GM21619 (cell line): ENCODE measurements around the gene CCND3.
A peak's percentile ranks its signal among the peaks of the same experiment; 100 is the strongest.
"Not testable (repeated sequence)": the region's sequence is repeated elsewhere in the genome, so short reads cannot be mapped to it uniquely, and the experiment has no call there.

ENCODE experiments used
- ATAC-seq: cut with Tn5 transposase; IDR thresholded peaks from one replicate; pipeline ENCODE4 v1.9.1; 2021; ENCODE audit not compliant: unreplicated experiment

Gene CCND3

DNA sequence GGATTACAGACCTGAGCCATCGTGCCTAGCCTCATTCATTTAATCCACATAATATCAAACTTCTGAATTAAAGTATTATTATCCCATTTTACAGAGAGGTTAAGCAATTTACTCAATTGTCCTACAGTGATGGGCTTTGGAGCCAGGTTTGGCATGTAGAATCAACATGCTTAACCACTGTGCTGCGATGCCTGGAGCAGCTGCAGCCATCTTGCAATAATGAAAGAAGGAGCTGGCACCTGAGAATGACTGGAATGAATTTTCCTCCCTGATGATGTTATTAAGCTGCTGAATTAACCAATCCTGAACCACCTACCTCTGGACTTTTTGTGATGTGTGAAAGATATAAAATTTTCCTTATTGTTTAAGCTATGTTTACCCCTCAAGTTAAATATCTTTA lies 13.1 kb upstream of the CCND3 start:
- ATAC-seq, result no peak

DNA sequence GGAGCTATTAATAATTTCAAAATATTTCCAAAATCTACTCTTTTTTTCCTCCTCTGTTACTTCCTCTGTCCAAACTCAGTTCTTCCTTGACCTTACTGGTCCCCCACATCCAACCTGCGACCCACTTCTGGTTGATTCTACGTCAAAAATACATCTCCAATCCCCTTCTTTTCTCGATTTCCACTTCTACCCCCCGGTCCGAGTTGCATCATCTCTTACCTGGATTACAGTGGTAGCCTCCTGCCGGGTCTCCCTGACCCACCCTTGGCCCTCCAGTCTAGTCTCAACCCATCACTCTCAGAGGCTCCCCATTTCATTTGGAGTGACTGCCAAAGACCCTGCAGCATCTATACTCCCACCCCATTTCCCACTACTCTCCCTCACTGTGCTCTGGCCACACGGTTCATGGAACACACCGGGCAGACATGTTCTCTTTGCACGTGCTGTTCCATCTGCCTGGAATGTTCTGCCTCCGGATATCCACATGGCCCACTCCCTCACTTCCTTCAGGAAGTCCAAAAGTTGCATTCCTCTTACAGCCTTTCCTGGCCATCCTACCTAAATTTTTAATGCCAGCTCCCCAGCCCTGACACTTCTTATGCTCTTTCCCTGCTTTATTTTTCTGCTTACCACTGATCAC lies 6.1 kb upstream of the CCND3 start:
- no peak for ATAC-seq

DNA sequence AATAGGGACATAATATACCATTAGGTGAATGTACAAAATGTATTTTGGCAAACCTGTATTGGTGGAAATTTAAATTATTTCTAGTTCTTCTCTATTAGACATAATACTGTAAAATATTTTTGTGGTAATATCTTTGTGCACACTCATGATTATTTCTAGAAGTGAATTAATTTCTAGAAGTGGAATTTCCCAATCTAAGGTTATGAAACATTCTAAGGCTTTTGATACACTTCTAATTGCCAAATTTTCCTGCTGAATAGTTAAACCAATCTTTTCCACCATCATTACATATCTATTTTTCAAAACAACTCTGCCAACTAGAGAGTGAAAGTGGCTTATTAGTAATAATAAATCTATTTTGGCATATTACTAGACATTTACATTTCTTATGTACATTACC lies 1.8 kb upstream of the CCND3 start:
- ATAC-seq, result no peak

DNA sequence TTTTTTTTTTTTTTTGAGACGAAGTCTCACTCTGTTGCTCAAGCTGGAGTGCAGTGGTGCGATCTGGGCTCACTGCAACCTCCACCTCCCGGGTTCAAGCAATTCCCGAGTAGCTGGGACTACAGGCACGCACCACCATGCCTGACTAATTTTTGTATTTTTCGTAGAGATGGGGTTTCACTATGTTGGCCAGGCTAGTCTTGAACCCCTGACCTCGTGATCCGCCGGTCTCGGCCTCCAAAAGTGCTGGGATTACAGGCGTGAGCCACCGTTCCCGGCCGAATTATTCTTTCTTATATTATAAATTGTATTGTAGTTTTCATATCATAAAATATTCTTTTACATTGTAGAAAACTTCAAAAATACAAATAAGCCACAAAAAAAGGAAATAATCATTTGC lies 1.3 kb upstream of the CCND3 start:
- not testable (repeated sequence) for ATAC-seq

DNA sequence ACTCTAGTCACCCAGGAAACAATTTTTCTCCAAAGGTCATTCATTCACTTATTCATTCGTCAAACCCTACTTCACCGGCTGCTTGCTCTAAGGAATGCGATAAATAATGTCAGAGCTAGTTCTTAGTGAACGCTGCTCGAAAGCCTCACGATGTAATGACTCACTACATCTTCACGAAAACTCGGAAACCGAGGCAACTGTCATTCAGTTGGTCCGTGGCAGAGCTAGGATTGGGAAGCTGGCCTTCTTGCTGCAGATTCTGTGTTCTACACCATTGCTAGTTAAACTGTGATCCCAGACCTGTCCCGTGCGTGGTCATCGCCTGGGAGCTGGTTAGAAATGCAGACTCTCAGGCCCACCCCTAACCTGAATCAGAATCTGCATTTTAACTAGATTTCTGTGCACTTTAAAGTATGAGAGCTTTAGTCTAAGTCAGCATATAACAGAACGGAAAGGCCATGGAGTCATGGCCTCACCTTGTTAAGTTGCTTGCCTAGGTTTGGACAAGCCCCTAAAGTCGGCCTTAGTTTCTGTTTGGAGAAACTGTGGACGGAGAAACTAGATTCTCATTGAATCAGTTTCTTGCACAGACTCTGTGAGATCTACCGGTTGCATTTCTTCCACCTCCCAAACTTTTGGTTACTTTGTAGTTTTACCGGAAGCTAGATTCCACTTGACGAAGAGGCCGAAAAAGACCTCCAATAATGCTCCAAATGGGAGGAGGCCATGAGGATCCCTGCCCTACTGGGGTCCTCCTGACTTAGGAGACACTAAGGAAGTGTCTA lies 651 bp upstream of the CCND3 start:
- ATAC-seq, result no peak

DNA sequence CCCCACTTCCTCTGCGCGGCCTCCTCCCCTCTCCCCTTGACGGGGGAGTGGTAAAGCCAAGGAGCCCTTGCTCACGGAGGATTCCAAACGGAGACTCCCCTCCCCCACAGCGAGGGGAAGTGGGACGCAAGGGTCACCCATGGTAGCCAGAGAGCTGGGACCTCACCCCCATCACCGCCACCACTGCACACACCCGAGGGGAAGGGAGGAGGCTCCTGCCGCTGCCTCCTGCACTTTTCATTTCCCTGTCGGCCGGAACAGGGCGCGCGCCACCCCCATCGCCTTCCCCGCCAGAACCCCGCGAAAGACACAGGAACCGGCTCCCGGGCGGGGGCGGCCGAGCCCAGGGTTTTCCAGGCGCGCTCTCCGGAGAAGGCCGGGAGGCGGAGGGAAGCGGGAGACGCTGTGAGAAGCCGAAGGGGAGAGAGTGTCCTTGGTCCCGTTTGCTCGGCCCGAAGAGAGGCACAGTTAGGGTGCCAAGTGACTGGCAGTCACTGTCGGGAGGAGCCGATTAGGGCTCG lies 789 bp downstream of the CCND3 start:
- no peak for ATAC-seq

DNA sequence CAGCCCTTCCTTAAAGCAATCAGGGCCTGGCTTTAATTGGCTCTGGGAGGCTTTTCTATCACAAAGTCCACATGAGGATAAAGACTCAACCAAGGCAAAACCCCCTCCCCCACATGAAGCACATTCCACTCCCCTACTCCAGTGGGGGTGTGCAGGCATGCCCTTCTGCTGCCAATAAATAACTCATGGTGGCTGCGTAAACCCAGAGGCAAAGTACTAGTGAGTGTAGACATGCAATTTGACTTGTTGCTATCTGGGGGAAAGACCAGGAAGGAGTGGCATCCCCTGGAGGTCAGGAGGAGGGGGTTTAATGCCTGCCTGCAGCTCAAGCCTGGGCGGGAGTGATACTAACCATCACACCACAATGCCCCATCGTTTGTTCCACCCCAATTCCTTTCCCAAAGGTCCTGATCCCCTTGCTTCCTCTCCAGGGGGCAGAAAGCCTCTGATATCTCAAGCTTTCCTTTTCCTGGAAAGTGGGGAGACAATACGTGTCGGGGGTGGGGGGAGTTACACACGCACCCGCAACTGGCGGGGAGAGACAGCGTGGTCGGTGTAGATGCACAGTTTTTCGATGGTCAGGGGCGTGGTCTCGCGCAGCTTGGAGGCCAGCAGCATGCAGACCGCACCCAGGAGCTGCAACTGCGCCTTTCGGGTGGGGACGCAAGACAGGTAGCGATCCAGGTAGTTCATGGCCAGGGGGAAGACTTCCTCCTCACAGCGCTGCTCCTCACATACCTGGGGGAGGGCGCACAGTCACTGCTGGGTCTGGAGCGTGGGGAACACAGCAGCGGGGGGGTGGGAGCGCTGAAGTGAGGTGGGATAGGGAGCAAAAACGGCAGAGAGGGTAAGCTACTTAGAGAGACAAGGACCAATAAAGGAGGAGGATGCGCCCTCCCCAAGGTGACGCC lies 1.5 kb downstream of the CCND3 start:
- no peak for ATAC-seq

DNA sequence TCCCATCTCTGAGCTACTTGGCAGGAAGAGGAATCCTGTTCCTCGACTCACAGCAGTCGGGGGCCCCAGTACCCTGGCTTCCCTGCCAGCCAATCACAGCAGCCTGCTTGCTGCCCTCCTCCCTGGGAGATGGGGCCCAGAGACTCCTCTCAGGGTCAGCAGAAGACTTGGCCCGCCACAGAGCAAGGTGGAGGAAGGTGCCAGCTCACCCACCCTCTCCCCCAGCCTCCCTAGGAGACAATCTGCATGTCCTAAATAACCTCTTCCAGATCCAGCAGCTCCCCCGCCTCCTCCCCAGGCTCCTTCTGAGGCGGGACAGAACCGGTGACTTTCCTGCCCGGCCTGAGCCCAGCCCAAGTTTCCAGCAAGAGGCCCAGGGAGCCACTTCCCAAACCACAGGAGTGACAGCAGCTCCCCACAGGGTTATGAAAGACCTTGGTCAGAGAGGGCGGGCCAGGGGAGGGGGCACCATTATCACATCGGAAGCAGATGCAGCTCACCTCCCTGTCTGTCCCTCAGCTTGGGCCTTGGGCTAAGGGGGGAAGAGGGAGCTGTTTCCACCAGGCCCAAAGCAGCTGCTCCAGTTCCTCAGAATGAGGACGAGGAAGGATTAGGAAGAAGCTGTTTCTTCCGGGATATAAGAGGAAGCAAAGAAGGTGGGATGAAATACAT lies 2.3 kb downstream of the CCND3 start:
- no peak for ATAC-seq

DNA sequence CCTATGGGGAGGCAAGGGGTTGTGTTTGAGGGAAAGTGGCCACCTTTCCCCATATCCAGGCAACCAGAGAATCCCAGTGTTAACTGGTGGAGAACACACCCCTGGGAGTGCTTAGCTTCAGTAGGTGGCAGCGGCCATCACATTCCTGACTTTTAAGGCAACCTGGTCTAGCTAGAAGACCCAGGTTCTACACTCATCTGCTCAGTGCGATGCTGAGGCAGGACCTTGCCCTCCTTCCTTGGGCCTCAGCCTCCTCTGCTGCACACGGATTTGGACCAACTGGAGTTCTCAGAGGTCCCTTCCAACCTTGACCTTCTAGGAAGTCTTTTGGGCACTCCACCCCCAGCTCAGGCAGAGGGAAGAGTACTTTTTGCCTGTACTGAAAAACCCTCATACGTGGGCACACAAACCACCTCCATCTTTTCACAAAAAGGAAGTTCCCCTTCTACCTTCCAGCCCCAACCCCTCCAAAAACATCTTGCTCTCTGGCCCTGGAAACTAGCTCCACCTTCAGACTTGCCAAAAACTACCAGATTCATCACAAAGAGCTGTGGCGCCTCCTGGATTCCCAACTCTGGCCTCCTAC lies 2.9 kb downstream of the CCND3 start:
- ATAC-seq, result no peak

DNA sequence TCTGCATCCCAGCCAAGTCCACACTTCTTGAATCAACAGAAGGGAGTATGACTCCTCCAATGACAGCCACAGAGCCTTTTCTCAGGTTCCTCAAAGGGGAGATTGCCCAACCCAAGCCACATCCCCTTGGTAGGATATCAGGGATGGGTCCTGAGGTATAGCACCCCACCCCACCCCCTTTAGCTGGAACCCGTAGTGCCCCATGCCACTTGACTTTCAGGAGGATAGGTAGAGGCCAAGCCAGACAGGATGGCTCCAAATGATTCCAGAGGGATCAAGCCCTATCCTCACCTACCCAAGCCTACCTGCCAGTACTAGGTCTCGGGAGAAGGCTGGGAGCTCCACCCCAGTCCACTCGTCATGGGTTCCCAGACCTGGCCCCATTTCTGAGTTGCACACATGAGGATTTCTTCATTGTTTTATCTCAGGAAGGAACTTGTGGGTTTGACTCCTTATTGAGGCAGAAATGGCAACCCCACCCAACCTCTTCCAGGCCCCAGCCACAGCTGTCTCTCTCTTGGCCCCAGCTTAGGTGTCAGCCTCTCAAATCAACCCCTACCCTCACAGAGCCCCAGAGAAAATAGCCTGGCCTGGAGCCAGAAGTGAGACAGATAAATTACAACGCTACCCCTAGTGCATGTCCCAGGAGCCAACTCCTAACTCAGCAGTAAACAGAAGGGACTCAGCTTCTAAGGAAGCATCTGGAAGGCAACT lies 3.6 kb downstream of the CCND3 start:
- ATAC-seq, result no peak

DNA sequence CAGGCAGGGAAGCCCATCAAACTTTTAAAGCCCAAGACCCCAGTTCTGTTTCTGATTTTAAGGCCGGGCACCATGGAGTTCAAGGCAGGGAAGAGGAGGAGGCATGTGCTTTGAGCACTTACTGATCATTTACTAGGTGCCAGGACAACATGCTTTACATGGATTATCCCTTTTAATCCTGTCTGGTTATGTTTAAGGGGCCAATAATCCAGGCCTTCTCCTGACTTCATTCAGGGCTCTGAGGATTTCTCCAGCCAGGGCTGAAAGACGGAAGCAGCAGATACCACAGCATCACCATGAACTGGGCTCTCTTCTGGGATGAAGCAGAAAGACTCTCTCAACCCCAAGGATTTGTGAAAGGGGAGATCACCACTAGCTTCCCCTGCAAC lies 4.1 kb downstream of the CCND3 start:
- ATAC-seq, result no peak

DNA sequence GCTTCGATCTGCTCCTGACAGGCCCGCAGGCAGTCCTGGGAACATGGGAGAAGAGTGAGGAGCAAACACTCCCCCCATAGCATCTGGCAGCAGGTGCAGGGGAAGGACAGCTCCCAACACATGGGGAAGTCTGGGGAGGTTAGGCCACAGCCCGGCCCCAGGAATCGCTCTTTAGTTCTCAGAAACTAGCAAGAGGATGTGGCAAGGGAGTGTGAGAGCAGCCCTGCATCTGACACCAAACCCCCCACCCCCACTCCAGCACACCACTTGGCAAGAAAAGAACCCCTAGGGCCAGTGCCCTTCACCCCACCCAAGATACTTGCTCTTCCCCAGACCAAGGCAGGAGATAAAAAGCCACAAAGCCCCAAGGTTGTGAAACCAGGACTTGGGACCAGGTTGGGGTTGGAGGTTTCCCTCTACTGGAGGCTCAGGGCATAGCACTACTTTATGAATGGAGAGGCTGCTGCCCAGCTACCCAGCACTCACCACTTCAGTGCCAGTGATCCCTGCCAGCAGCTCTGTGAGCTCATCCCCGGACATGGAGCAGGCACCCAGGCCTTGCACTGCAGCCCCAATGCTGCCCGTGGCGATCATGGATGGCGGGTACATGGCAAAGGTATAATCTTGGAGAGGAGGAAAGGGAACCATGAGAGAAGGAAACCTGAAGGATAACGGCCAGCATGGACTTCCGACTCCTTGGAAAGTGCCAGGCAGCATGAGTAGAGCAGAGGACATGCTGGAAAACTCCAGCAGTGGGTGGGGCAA lies 5.4 kb downstream of the CCND3 start:
- ATAC-seq, result peak; percentile 48

DNA sequence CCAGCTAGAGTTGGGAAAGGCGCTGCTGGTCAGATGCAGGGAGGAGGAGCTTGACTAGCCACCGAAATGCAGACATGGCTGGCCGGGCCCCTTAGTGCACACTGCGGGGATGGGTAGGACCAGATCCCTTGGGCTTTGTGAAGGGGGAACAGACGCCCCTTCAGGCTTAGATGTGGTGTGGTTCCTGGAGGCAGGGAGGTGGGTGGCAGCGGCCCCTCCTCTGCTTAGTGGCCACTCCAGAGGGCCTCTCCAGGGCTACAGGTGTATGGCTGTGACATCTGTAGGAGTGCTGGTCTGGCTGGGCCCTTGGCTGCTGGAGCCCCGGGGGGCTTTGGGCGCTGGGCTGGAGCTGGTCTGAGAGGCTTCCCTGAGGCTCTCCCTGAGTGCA lies 5.9 kb downstream of the CCND3 start:
- ATAC-seq, result no peak

DNA sequence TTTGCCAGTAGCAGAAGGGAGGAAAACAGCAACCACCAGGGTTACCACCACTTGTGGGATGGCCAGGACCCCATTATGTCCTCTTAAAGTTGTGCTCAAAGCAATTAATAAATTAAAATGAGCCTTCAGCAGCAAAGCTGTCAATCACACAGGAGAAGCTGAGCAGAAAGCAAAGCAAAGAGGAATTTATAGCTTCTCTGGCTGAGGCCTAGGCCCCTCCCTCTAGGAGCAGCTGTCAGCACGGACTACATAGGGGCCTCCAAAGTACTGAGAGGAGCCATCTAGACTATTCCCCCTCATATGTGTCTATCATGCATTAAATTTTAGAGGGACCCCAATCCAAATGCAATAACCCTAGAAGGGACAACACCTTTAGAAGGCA lies 6.4 kb downstream of the CCND3 start:
- ATAC-seq, result no peak

DNA sequence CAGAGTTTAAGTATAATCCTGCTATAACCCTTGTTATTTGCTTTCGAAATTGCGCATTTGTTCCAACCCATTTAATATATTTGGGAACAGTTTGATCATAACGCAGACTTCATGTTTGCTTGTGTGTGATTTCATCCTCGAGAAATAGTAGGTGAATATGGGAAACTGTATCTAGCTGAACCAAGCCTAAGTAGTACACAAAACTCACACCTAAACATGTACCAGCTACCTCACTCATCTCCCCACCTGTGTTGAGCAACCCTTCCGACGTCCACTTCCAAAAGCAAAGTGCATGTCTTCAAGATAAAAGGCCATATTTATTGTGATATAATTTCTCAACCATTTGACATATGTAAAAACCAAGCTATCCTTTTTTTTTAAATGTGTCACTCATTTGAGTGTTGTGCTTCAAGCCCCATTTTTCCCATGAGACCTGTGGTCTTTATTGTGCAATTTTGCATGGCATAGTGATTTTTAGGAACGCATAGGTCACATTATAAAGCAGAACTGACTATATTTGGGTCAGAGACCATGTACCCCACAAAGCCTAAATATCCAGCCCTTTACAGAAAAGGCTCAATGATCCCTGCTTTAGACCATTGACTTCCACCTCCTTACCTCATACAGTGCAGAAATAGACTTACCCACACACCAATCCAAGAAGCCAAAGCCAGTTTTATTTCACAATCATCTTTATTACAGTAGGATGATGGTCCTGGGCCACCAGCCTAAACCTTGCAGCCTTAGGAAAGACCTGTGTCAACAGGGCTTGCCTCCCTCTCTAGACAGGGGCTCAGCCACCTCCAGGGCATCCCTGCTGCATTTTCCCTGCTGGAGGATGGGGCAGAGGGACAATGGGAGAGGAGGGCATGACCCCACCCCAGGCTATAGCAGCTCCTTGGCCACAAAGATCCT lies 7.1 kb downstream of the CCND3 start:
- ATAC-seq, result no peak

DNA sequence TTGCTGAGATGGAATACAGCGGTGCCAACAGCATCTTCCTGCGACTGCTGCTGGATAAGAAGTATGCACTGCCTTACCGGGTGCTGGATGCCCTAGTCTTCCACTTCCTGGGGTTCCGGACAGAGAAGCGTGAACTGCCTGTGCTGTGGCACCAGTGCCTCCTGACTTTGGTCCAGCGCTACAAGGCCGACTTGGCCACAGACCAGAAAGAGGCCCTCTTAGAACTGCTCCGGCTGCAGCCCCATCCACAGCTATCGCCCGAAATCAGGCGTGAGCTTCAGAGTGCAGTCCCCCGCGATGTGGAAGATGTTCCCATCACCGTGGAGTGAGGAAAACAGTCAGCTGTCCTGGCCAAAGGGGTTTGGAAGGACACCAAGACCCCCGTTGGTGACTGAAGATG lies 9.2 kb downstream of the CCND3 start:
- no peak for ATAC-seq

DNA sequence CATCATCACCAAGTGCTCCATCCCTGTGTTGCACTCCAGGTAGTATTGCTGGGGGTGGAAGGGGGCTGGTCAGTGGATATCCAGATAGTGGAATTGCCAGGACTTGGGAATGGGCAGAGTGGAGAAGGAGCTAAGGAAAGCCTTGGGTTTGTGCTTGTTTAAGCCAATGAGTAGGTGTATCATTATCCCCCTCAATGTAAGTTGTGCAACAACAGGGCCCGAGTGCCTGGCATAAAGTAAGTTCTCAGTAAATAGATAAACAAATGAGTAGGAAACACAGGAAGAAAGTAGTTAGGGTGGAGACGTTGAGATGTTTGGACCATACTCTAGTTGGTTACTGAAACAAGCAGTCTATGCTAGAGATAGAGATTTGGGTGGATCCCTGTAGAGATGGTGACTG lies 9.8 kb downstream of the CCND3 start:
- ATAC-seq, result no peak

DNA sequence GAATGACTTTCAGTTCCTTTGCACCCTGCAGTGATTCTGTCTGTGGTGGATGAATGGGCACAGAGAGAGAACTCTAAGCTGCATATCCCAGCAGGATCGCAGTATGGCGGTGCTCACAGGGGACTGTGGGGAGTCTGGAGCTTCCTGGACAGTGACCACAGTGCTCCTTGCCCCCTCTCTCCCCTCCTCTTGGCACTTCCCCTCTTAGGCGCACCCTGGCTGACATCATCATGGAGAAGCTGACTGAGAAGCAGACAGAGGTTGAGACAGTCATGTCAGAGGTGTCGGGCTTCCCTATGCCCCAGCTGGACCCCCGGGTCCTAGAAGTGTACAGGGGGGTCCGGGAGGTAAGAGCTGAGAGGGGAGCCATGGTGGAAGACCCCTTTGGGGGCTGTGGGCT lies 11.7 kb downstream of the CCND3 start:
- no peak for ATAC-seq
